IPS-18c (cell line): ENCODE measurements around the gene EIF4E2.

Experiments
- H3K4me3 ChIP-seq: 2 replicates; pipeline ENCODE4 v1.7.0; 2013; ENCODE audit warnings: low read depth, mild to moderate bottlenecking, low read length, moderate library complexity; ENCODE audit not compliant: insufficient read depth
- H3K9me3 ChIP-seq: one replicate; pipeline ENCODE4 v1.6.1; 2013; ENCODE audit warnings: mild to moderate bottlenecking, low read length, moderate library complexity; ENCODE audit not compliant: control insufficient read depth, insufficient read depth

EIF4E2 gene

DNA sequence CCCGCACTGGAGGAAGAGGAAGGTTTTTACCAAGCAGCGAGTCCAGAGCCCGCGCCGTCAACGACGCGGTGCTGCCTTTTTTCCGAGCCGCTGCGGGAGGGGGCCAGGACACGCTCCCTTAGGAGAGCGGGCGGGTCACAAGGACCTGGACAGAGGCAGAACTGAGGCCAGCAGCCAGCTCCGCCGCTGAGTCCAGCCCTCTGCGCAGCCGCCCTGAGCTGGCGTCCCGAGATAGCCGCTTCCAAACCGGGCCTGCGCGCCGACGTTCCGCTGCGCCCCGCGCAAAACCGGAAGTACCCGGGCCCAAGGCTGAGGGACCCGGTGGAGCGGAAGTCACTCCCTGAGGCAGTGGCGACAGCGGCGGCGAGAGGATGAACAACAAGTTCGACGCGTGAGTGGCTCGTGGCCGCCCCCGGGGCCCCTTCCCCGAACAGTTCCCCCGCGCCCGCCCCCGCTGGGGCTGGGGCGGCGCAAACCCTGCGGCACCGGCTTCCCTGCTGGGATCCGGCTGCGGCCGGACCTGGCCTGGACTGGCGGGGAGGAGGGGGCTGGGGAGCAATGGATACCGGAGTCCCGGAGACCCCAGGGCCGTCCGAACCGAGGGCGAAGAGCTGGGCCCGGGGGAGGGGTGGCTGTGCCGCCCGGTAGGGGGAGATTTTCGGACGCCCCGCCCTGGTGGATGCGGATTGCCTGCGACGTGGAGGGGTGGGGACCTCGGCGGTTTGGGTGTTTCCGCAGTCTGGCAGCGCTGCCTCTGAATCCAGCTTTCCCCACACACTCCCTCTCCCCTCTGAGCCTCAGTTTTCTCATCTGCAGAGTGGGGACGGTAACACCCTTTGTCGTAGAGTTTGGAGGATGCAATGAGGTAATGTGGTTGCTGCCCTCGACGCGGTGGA, at the start of gene EIF4E2, which contains the start of gene TIGD1:
Gene EIF4E2 (plus strand): TSS at position 336 of the 896 bp plus-strand sequence. CDS start 36 bp downstream, at position 372.
Gene TIGD1 (minus strand): TSS at position 204 of the 896 bp plus-strand sequence. CDS start 675 bp downstream, outside the sequence.
- no peaks in the 10 kb centered on the region for H3K9me3 ChIP-seq

DNA sequence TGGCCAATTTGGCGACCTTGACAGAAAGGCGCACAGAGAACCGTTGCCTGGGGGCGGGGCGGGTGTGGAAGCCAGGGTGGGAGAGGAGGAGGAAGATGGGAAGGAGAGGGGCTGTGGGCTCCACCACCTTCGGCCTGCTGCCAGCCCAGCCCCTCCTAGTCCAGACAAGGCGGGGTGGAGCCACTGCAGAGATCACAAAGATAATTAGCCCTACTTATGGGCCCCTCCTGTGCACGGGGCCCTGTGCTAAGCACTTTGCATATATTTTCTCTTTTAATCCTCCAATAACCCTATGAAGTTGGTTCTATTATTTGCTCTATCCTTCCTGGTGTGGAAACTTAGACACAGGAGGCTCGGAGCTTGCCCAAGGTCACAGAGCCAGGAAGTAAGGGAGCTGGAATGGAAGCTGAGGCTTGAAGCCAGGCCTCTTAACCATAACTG, 49.1 kb upstream of the EIF4E2 start:
- no peak overlapping the region for H3K4me3 ChIP-seq
- H3K9me3 ChIP-seq = no peaks in the 10 kb centered on the region

More for the DNA sequence above, at the start of gene EIF4E2, which contains the start of gene TIGD1:
- peak within 1 kb of the TSS; percentile 96 for H3K4me3 ChIP-seq

GRCh38 chr2:232501794-232502390, 48.6 kb upstream of the EIF4E2 start:
- Histone ChIP-seq H3K9me3 (no peaks in the 10 kb centered on the region), H3K4me3 (no peak overlapping the region)

DNA sequence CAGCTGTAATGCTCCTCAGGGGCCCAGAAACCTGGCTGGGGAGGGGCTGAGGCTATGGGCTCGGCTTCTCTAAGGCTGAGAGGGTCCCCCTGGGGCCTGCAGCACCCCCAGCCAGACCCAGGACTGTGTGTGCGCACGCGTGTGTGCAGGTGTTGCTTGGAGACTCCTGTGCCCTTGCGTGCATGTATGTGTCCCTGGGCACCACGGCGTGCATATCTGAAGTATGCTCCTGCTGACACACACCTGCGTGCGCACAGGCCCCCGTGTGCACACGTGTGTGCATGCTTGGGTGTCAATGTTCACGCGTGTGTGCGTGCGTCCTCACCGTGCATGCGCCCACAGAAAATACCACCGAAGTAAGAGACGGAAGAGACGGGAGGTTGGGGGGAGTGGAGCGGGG, 48.0 kb upstream of the EIF4E2 start:
- Histone ChIP-seq H3K4me3 (peak overlapping the region; percentile 62), H3K9me3 (no peaks in the 10 kb centered on the region)

GRCh38 chr2:232502911-232503808, 47.3 kb upstream of the EIF4E2 start:
- H3K4me3 ChIP-seq = peak overlapping the region; percentile 62
- H3K9me3 ChIP-seq = no peaks in the 10 kb centered on the region

- Histone ChIP-seq H3K4me3 (peak overlapping the region; percentile 62), H3K9me3 (no peaks in the 10 kb centered on the region)
These were observed 46.6 kb upstream of the EIF4E2 start for GRCh38 chr2:232503809-232504323.

GRCh38 chr2:232504438-232504837, 46.1 kb upstream of the EIF4E2 start:
- H3K9me3 ChIP-seq = no peaks in the 10 kb centered on the region
- no peak overlapping the region for H3K4me3 ChIP-seq

DNA sequence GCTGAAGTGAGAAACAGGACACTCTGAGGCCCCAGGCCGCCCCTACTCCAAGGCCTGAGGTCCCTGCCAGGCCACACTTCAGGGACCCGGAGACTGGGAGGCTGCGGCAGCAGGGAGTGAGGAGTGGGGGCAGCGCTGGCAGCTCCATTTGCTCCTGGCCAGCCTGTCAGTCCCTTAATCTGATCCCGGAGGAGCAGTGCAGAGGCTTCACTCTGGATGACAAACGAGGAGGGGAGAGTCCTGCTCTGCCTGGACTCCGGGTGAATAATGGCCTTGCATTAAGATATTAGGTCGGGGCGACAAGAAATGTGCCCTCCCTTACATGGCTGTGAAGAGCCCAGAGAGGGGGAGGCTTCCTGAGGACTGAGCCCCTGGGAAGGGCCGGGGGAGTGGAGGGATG, 44.6 kb upstream of the EIF4E2 start:
- Histone ChIP-seq H3K9me3 (no peaks in the 10 kb centered on the region), H3K4me3 (no peak overlapping the region)

GRCh38 chr2:232506709-232507108, 43.8 kb upstream of the EIF4E2 start:
- Histone ChIP-seq H3K9me3 (no peaks in the 10 kb centered on the region), H3K4me3 (no peak overlapping the region)

DNA sequence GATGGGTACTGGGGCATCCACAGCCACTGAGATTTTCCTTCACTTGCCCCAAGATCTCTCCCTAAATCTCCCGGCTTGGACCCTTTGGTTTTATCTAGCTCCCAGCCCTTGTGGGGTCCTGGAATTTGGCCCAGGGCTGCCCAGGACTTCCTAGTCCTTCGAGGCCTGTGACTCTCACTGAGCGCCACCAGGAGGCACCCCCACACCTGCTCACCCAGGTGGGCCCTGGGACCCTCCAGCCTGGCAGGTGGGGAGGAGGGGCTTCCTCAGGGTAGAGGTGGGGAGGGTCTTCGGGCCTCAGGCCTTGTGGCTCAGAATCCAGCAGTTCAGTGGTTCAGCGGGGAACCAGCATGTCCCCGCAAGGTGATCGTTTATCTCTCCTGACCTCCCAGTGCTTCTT, 42.2 kb upstream of the EIF4E2 start:
- Histone ChIP-seq H3K4me3 (no peak overlapping the region), H3K9me3 (no peaks in the 10 kb centered on the region)

GRCh38 chr2:232511336-232511890, 39.1 kb upstream of the EIF4E2 start:
- no peaks in the 10 kb centered on the region for H3K9me3 ChIP-seq
- H3K4me3 ChIP-seq = no peak overlapping the region

GRCh38 chr2:232512602-232513001, 37.9 kb upstream of the EIF4E2 start:
- Histone ChIP-seq H3K4me3 (no peak overlapping the region), H3K9me3 (no peaks in the 10 kb centered on the region)

DNA sequence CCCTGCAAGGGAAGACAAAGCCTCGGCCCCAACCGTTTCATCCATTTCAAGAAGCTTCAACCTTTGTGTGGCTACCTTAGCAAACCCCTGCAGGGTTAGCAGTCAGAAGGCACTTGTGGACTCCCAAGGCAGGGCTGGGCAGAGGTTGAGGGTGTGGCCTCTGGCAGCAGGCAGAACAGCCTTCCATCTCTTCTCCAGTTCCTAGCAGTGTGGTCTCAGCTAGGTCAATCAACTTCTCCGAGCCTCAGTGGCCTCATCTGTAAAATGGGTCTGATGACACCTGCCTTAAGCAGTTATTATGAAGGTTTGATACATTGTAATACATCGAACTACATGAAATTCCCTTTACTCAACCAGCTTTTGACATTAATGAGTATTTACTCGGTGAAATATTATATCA, 37.1 kb upstream of the EIF4E2 start:
- H3K9me3 ChIP-seq = no peaks in the 10 kb centered on the region
- no peak overlapping the region for H3K4me3 ChIP-seq

DNA sequence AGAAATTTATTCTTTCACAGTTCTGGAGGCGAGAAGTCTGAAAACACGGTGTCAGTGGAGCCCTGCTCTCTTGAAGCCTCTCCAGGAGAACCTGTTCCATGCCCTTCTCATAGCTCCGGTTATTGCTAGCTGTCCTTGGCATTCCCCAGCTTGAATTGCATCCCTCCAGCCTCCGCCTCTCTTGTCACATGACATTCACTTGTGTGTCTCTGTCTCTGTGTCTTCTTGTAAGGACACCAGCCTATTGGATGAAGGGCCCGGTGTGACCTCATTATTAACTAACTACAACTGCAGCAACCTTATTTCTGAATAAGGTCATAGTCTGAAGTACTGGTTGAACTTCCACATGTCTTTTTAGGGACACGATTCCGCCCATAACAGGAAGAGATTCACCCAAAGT, 34.9 kb upstream of the EIF4E2 start:
- Histone ChIP-seq H3K4me3 (no peak overlapping the region), H3K9me3 (no peaks in the 10 kb centered on the region)

DNA sequence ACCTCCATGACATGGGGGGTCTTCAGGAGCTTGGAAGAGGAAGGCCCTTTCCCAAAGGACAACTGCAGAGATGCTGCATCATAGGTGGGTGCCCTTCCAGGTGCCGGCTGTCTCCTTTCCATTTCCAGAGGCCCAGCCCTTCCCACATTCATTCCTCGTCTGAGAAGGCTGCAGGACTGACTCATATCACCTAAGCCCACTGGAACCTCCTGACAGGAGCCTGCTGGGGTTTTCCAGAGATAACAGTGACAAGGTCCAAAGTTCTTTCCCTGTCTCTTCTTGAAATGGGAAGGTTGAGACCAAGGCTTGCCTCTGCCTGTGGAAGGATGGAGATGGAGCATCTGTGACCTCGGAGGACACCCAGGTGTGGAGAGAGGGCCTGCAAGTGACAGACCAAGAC, 33.9 kb upstream of the EIF4E2 start:
- no peak overlapping the region for H3K4me3 ChIP-seq
- no peaks in the 10 kb centered on the region for H3K9me3 ChIP-seq

DNA sequence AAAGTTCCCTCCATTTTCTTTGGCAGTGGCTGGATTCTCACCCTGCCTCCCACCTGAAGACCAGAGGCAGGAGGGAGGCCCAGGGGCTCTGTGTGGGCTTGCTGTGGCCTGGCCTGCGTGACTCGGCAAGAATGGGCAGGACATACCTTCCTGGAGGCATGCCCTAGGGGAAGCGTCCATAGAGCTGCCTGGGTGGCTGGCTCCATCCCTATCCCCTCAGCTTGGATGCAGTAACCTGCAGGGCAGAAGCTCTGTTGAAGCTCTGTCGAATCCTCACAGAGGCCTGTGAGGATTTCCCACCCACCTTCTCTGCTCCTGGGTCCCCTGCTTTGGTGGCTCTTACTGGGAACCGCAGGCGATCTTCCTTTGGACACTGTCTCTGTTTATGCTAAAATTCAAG, 31.6 kb upstream of the EIF4E2 start:
- H3K4me3 ChIP-seq = no peak overlapping the region
- H3K9me3 ChIP-seq = no peaks in the 10 kb centered on the region
